ENCODE results near the gene DTYMK.

The DTYMK gene

GRCh38 chr2:241678784-241679540 lies 7.7 kb downstream of the DTYMK start:
- no peak for TF ChIP-seq CTCF (conservative IDR thresholded peaks at IDR 0.05; ENCODE audit: low read length)
- DNase-seq (ENCODE audit: low read depth), result no peak

DNA sequence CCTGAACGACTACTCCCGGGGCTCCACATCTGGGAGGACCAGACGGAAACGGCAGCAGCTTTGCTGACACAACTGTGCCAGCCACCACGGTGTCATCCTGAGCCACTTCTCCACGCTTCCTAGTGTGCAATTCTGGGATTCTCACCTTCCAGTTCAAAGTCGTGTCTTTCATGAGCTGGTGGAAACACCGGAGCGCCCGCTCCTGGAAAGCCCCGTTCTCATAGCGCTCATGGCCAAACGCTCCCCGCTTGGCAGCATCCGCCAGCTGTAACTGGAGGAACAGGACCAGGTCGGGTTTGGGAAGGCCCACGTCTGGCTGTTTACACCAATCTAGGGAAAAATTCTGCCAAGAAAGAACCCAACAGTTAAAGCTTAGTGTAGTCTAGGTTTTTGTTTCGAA lies 8.3 kb downstream of the DTYMK start:
- DNase-seq (ENCODE audit: low read depth), result no peak
- no peak overlapping the region for H3K4me3 ChIP-seq (ENCODE audit: low read length)
- no peak for TF ChIP-seq CTCF (conservative IDR thresholded peaks at IDR 0.05; ENCODE audit: low read length)

More at GRCh38 chr2:241678784-241679540, 7.7 kb downstream of the DTYMK start:
- H3K4me3 ChIP-seq (ENCODE audit: low read length), result no peak overlapping the region

GRCh38 chr2:241677392-241677791 lies 9.2 kb downstream of the DTYMK start:
- H3K4me3 ChIP-seq (ENCODE audit: low read length), result no peak overlapping the region
- DNase-seq (ENCODE audit: low read depth), result no peak
- no peak for TF ChIP-seq CTCF (conservative IDR thresholded peaks at IDR 0.05; ENCODE audit: low read length)

GRCh38 chr2:241676665-241677064 lies 9.9 kb downstream of the DTYMK start:
- TF ChIP-seq CTCF (conservative IDR thresholded peaks at IDR 0.05; ENCODE audit: low read length), result no peak
- no peak for DNase-seq (ENCODE audit: low read depth)
- H3K4me3 ChIP-seq (ENCODE audit: low read length), result no peak overlapping the region

DNA sequence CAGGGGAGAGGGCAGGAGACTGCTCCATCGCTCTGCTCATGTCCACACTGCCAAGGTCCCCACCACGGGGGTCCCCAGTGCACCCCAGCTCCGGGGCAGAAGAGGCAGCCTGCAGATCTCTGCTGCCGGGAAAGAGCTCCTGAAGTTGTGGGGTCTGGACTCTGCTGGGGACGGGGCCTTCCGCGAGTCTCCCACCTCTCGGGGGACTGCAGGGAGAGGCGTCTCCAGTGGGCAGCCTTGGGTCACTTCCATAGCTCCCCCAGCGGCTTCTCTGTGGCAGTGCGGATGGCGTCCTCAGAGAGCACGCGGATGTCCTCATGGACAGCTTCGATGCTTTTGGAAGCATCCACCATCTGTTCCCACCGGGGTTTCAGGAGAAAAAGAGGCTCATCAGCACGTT lies 10.7 kb downstream of the DTYMK start:
- DNase-seq (ENCODE audit: low read depth), result no peak
- H3K4me3 ChIP-seq (ENCODE audit: low read length), result no peak overlapping the region
- no peak for TF ChIP-seq CTCF (conservative IDR thresholded peaks at IDR 0.05; ENCODE audit: low read length)

GRCh38 chr2:241673797-241674725 lies 12.6 kb downstream of the DTYMK start:
- DNase-seq (ENCODE audit: low read depth), result peak; percentile 37
- no peak overlapping the region for H3K4me3 ChIP-seq (ENCODE audit: low read length)
- no peak for TF ChIP-seq CTCF (conservative IDR thresholded peaks at IDR 0.05; ENCODE audit: low read length)
